HG03442 (cell line): ENCODE results near the gene SGMS1.
A peak's percentile ranks its signal among the peaks of the same experiment; 100 is the strongest.
"Not testable (repeated sequence)": the region's sequence is repeated elsewhere in the genome, so short reads cannot be mapped to it uniquely, and the experiment has no call there.

Experiments
- ATAC-seq: cut with Tn5 transposase; IDR thresholded peaks from one replicate; pipeline ENCODE4 v1.9.1; 2021; ENCODE audit warnings: mild to moderate bottlenecking, moderate library complexity; ENCODE audit not compliant: unreplicated experiment

The SGMS1 gene

DNA sequence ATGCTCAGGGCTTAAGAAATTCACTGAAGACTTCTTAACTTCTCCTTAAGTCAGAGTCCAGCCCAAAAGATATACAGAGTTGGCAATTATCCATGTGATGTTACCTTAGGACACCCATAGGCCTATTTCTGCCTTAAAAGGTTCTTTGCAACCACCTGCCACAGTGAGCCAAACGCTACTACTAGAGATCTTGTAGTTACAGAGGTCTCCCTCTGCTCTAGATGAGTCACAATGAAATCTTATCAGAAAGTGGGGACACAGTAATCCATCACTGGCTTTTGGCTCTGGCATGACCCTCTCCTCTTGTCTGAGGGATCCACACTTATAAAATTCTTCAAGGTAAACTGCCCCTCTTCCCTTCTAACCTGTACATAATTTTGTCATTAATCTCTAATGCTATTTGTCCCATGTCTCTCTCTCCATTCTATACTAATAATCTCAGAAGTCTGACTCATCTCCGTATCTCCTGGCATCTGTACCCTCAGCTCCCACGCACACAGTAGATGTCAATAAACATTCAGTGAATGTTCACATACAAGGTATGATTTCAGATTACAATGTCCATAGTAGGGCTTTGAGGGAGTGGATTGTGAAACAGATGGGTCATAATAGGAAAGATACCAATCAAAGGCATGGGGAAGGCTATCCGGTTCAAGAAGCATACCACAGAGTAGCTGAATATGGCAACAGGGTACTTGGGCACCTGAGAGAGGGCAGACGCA, 112.1 kb downstream of the SGMS1 start:
- ATAC-seq, result peak; percentile 29

DNA sequence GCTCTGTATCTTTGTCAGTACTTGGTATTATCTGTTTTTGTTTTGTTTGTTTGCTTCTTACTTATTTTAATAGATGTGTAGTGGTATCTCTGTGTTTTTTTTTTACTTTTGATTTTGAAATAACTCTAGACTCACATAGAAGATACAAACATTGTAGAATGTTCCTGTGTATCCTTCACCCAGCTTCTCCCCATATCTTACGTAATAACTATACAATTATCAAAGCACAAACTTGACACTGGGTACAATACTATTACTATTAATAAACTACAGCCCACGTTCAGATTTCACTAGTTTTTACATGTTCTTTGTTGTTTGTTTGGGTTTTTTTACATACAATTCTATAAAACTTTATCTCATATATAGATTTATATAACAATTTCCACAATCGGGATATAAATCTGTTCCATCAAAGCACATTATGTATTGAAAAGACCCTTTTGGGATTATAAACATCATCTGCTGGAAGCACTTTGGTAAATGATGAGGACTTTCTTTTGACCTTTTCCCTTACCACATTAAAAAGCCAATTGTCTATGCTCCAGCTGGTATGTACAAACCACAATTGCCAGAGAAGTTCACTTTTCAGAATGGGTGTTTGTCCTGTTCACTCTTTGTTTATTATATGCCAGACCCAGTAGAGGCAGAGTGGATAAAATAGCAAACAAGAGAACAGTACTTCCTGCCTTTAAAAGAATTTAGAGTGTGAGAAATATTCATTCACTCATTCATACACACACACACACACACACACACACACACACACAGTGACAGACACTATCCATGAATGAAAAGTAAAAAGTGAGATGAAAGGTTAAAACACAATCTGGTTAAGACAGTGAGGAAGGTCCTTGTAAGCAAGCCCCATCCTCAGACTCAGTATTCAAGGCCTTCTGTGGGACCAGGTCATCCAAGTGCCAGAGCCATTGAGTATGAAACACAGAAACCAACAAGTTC, 113.0 kb downstream of the SGMS1 start:
- ATAC-seq, result no peak

DNA sequence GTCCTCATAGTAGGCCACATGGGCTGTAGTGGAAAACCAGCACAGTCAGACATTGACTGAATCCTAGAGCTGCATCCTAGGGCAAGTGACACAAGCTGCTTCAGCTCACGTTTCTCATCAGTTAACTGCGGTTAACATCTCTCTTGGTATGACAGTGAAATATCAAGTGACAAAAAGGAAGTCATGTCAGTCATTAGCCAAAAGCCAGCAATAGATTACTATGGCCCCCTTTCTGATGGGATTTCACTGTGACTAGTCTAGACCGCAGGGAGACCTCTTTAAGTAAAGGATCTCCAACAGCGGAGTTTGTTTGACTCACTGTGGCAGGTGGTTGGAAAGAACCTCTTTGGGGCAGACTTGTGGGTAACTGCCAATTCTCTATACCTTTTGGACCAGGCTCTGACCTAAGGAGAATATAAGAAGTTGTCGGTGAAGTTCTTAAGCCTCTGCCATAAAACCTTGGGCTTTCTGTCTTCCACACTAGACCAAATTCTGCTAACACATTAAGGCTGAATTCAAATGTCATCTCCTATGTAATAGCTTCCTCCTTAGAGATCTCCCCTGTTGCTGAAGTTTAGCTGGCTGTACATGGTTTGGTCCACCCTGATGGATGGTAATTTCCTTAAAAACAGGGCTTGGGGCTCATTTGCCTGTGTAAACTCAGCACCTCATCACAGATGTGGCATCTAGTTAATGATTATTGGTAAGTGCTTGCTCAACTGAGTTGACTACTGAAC, 115.3 kb downstream of the SGMS1 start:
- ATAC-seq, result peak; percentile 66

DNA sequence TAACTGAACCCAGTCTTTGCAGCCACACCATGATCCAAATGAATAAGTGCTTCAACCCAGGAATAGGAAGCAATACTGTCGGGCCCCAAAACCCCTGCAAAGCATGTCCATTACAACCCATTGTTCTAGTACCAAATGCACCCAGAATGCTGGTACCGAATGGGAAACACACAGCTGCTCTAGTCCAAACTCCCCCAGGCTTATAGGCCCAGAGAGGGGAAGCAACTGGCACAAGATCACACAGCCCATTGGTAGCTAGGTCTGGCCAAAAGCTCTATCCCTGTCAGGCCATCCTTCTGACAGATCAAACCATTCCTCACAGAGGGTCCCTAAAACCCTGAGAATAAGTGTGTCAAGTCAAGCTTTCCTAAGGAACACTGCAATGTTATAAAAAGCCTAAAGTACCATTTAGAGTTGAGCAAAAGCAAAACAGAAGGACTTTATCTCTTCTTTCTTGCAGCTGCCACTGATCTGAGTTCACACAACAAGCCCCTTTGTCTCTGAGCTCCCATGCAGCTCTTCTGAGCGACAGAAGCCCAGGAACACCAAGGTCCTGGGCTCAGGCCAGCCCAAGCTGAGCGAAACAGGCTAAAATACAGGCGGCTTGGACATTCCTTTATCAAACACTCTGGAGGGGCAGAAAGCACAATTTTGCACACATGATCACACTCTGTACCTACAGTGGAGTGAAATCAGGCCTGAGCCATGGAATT, 116.7 kb downstream of the SGMS1 start:
- no peak for ATAC-seq

DNA sequence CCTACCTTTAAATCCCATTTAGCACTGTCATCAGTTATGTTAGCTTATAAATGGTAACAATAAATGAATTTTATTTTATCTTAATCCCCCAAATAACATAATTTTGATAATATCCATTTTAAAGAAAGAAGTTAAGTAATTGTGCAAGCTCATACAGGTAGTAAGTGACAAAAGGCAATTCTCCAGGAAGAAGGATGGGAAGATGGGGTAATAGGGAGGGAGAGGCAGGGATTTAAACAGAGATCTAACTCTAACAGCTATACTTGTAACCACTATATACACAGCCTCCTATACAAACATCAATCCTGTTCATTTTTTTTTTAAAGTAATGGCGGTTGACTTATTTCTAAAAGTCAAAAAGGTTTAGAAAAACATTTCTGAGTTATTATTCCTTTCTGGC, 119.4 kb downstream of the SGMS1 start:
- ATAC-seq, result no peak

DNA sequence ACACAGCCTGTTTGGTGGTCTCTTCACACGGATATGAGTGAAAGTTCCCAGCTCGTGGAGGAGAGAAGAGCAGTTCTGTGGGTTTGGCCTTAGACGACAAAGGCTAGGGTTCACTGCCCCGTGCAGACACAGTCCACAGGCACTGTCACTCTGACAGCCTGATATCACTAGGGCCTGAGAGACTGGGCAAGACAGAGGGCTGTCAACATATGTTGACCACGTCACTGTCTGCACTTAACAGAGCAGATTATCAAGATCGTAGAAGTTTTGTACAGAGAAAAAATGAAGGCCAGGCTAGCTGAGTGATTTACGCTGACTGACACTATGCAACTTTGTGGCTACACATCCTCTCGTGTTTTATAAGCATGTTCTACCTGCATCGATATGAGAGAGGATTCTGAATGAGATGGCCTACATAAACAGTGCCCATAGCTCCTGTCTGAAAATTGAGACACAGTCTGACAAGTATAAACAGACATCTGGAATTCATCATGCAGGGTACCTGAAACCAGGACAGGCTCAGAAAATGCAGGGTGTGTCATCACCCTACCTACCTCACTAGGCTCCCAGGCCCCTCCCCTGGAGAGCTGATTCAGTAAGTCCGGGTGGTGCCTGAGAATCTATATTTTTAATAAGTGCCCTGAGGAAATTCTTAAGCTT, 120.0 kb downstream of the SGMS1 start:
- no peak for ATAC-seq

DNA sequence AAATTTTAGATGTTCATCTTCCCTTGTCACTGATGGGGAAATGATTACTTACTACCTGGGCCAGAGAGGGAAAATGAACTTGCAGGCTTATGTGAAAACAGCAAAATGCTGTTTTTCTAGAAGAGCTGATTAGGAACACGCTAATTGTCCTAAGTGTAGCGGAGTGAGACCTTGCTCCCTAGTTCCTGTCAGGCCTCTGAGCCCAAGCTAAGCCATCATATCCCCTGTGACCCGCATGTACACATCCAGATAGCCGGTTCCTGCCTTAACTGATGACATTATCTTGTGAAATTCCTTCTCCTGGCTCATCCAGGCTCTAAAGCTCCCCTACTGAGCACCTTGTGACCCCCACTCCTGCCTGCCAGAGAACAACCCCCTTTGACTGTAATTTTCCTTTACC, 120.6 kb downstream of the SGMS1 start:
- ATAC-seq, result not testable (repeated sequence)

DNA sequence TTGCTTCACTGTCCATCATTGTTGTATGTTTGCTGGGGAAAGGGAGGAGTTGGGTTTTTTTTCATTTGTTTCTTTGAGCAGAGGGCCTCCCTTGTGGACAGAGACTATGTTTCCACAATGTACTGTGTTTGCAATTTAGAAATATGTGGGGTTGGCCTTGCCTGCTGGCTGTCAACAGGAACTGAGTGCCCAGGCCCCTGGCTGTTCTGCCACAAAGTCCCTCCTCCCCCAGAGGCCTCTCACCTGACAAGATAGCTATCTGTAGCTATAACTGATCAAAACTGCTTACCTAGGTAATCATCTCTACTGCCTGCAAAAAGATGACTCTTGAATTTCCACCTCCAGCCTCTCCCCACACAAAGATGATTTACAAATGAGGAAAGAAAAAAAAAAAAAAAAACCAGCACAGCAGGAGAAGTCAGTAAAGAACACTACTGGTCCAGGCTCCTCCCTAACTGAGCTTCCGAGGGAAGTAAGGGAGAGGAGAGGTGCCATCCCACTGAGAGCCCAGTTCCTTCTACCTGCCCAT, 121.8 kb downstream of the SGMS1 start:
- peak; percentile 34 for ATAC-seq

DNA sequence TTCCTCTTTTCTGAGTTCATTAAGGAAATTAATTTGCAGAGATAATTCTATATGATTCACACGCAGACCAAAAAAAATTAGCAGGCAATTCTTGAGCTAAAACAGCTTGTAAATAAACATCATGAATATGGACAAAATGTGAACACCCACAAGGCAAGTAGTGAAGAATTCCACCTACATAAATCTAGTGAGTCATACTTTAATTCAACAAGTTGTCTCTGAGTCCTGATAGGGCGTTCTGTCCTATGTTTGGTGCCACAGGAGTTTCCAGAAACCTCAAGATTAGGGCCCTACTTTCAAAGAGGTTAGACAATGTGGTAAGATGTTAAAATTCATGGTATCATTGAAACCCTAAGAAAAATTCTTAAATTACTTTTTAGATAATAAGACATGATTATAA, 122.3 kb downstream of the SGMS1 start:
- no peak for ATAC-seq

DNA sequence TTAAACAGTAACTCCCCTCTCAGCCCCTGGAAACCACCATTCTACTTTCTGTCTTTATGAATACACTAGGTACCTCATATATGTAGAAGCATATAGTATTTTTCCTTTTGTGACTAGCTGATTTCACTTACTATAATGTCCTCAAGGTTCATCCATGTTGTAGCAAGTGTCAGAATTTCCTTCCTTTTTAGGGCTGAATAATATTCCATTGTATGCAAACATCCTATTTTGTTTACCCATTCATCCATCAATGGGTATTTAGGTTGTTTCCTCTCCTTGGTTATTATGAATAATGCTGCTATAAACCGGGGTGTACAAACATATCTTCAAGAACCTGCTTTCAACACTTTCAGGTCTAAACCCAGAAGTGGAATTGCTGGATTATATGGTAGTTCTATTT, 125.3 kb downstream of the SGMS1 start:
- ATAC-seq, result no peak

DNA sequence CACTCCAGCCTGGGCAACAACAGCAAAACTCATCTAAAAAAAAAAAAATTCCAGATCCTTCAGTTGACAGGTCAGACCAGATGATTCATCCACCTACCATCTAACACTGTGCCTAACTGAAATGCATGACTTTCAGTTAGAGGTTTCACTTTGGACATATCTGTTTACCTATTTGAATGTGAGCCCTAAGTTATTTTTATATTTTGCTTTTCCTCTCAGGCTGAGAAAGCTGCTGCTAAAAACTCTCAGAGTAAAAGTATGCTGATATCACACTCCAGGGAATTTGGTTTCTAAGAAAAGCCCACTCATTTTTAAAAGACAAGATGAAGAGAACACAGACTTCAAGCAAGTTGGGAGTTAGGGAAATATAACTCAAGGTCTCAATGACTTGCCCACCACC, 126.0 kb downstream of the SGMS1 start:
- ATAC-seq, result peak; percentile 94

DNA sequence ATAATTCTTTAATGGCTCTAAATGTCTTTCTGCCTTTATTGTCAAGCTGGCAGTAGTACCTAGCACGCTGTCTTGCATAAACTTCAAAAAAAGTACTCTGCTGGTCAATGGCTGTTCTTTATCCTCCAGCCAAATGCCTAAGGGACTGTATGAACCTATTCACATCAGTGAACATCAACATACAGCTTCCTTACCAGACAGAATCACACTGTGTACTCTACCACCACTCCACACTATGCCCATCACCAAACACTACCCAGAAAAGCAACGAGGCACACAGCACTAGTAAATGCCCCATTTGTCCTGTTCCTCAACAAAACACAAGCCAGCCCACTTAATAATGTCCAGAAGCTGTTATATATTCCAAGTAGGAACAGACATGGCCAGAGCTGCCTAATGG, 127.5 kb downstream of the SGMS1 start:
- no peak for ATAC-seq

DNA sequence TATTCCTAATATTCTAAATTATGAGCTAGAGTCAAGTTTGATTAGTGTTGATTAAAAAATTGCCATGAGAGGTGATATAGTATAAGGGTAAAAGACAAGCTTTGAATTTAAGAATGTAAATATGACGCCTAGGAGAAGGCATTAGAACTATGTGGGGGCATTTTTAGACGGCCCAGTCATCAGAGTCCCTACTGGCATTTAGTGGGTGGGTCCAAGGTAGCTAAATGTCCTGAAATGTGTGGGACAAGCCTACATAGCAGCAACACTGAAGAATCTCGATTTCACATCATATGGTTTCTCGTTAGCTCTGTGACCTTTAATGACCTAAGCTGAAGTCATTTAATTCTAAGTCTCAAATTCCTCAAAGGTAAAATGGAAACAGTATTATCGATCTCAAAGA, 133.5 kb downstream of the SGMS1 start:
- ATAC-seq, result no peak

DNA sequence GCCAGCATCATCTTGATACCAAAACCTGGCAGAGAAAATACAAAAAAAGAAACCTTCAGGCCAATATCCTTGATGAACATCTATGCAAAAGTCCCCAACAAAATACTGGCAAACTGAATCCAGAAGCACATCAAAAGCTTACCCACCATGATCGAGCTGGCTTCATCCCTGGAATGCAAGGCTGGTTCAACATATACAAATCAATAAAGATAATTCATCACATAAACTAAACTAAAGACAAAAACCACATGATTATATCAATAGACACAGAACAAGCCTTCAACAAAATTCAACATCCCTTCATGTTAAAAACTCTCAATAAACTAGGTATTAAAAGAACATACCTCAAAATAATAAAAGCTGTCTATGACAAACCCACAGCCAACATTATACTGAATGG, 139.2 kb downstream of the SGMS1 start:
- not testable (repeated sequence) for ATAC-seq

DNA sequence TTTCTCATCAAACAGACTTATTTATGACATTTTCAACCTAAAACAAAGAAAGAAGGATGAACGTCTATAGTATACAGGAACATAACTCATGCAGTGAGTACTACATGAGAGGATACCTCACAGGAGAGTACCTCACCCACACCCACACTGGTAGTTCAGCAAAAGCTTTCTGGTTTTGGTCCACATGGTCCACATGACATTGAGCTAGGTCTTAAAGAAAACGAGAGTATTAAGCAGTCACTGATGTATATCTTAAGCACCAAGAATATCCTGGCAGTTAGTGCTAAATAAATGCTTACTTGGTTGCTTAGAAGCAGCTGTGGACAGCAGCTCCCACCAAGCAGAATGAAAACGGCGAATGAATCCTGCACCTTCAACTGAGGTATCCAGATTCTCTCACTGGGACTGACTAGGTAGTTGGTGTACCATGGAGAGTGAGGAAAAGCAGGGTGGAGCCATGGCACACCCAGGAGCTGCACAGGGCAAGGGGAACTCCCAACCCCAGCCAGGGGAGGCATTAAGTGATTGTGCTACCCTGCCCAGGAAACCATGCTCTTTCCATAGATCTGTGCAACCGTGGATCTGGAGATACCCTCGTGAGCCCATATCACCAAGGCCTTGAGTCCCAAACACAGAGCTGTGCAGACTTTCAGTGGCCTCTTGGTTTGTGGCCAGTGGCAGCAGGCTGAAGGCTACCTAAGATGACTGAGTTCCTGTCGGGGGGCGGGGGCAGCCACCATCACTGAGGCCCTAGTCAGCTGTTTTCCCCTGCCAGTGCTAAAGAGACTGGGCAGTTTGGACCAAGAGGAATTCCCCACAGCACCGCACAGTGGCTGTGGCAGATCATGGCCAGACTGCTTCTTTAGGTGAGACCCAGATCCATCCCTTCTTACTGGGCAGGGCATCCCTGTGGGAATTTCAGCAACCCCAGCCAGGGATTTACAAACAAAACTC, 143.4 kb downstream of the SGMS1 start:
- no peak for ATAC-seq

DNA sequence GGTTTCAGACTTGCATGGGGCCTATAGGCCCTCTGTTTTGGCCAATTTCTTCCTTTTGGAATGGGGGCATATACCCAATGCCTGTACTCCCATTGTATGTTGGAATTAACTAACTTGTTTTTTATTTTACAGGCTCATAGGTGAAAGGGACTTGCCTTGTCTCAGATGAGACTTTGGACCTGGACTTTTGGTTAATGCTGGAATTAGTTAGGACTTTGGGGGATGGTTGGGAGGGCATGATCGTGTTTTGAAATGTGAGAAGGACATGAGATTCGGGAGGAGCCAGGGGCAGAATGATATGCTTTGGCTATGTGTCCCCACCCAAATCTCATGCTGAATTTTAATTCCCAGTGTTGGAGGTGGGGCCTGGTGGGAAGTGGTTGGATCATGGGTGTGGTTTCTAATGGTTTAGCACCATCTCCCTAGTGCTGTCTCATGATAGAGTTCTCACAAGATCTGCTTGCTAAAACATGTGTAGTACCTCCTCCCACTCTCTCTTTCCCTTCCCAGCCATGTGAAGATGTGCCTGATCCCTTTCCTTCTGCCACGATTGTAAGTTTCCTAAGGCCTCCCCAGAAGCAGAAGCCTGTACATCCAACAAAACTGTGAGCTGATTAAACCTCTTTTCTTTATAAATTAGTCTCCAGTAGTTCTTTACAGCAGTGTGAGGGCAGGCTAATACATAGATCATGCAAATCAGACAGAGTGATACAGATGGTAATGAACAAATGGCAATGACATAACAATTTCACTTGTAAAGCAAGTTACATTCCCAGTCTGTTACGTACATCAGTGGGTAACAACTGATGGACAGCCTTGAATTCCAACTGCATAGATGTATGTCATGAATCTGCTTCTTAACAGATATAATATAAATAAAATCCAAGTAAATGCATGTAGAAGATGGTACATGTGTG, 146.2 kb downstream of the SGMS1 start:
- ATAC-seq, result no peak

DNA sequence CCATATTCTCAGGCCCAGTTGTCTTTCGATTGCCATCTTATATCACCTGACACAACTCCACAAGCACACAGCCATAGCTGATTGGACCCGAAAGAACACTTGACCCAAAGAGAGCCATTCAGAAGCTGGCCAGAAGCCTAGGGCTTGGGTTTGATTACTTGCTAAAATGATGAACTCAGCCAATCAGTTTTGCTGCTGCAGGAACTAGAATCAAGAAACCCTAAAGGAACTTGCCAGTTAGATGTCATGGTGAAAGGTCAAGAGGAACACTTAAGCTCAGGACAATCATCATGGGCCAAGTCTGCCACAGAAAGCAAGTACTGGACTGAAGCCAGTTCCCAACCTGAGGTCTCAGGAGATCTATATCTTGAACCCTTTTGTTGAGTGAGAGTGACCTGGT, 150.0 kb downstream of the SGMS1 start:
- no peak for ATAC-seq

DNA sequence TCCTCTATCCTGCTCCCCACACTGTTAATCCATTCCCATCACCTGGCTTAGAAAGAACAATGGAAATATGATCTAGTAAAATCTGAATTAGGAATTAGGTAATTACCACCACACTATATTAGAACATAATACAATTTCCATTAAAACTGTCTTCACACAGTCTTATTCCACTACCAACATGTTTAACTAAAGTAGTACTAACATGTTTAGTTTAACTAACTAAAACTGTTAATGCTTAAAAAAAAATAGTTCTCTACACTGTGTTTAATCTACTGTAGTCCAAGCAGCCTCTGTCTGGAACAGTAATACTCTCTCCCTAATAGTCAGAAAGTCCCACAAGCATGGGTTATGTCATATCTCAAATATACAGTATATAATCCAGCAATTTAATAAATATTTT, 150.8 kb downstream of the SGMS1 start:
- ATAC-seq, result no peak
